GM23338 (cell line): ENCODE data around the gene ADORA3. TPM values are rescaled to one million over a fixed set of nuclear protein-coding genes. Genes with fewer than 3 reads are reported as not detected.

Experiments used
- ATAC-seq: fragments of 200-7000 bp; cut with Tn5 transposase; 3 replicates; pipeline ENCODE4 v1.9.1; 2020
- DNase-seq: peaks from one replicate; pipeline ENCODE4 v3.0.0-alpha.2; 2015; ENCODE audit warnings: low spot score
- H2AFZ ChIP-seq: fragments of 200-600 bp; sonication (generic); 2 replicates; pipeline ENCODE4 v1.8.0; 2016; ENCODE audit warnings: antibody characterized with exemption, mild to moderate bottlenecking, moderate library complexity
- H3F3A ChIP-seq: fragments of 200-600 bp; sonication (generic); replicated peaks from 2 replicates; pipeline ENCODE4 v1.8.0; 2017; ENCODE audit warnings: antibody characterized with exemption, mixed run types, low read depth
- H3K27ac ChIP-seq: fragments of 200-600 bp; sonication (generic); 2 replicates; pipeline ENCODE4 v1.6.1; 2016; ENCODE audit warnings: low read depth
- H3K27me3 ChIP-seq: fragments of 200-600 bp; sonication (generic); 2 replicates; pipeline ENCODE4 v1.8.0; 2016; ENCODE audit warnings: mild to moderate bottlenecking, mixed run types, moderate library complexity; ENCODE audit not compliant: insufficient read depth
- H3K36me3 ChIP-seq: fragments of 200-600 bp; sonication (generic); 2 replicates; pipeline ENCODE4 v1.8.0; 2016; ENCODE audit warnings: mild to moderate bottlenecking; ENCODE audit not compliant: insufficient read depth
- H3K4me1 ChIP-seq: fragments of 200-600 bp; sonication (generic); 2 replicates; pipeline ENCODE4 v1.8.0; 2016; ENCODE audit warnings: mild to moderate bottlenecking, moderate library complexity; ENCODE audit not compliant: insufficient read depth
- H3K4me2 ChIP-seq: fragments of 200-600 bp; sonication (generic); 2 replicates; pipeline ENCODE4 v1.7.1; 2017; ENCODE audit warnings: mixed run types
- H3K4me3 ChIP-seq: fragments of 200-600 bp; sonication (generic); 2 replicates; pipeline ENCODE4 v1.6.1; 2016; ENCODE audit warnings: mixed run types
- H3K79me2 ChIP-seq: fragments of 200-600 bp; sonication (generic); replicated peaks from 2 replicates; pipeline ENCODE4 v1.8.0; 2017; ENCODE audit warnings: mild to moderate bottlenecking; ENCODE audit not compliant: insufficient read depth
- H3K9me2 ChIP-seq: fragments of 200-600 bp; sonication (generic); 2 replicates; pipeline ENCODE4 v1.8.0; 2017; ENCODE audit not compliant: insufficient read depth
- H4K20me1 ChIP-seq: fragments of 200-600 bp; sonication (generic); replicated peaks from 2 replicates; pipeline ENCODE4 v1.8.0; 2017; ENCODE audit warnings: mild to moderate bottlenecking; ENCODE audit not compliant: insufficient read depth
- H3K27ac Mint-ChIP-seq: 2 replicates; pipeline ENCODE4 v1.8.0; 2020; ENCODE audit warnings: inconsistent platforms, mild to moderate bottlenecking, moderate library complexity, mixed read lengths
- H3K27me3 Mint-ChIP-seq: 3 replicates; pipeline ENCODE4 v1.8.0; 2022; ENCODE audit warnings: low read depth, mild to moderate bottlenecking, moderate library complexity, mixed read lengths, inconsistent platforms; ENCODE audit not compliant: insufficient read depth, poor library complexity
- H3K36me3 Mint-ChIP-seq: 3 replicates; pipeline ENCODE4 v1.8.0; 2021; ENCODE audit warnings: low read depth, mild to moderate bottlenecking, inconsistent platforms, moderate library complexity, mixed read lengths
- H3K4me1 Mint-ChIP-seq: 3 replicates; pipeline ENCODE4 v1.8.0; 2020; ENCODE audit warnings: mild to moderate bottlenecking, inconsistent platforms, mixed read lengths
- H3K4me3 Mint-ChIP-seq: 3 replicates; pipeline ENCODE4 v1.8.0; 2021; ENCODE audit warnings: moderate library complexity, mild to moderate bottlenecking, inconsistent platforms, mixed read lengths
- H3K9me3 Mint-ChIP-seq: 3 replicates; pipeline ENCODE4 v1.8.0; 2020; ENCODE audit warnings: moderate library complexity, mild to moderate bottlenecking, inconsistent platforms, mixed read lengths
- EZH2 ChIP-seq: fragments of 200-600 bp; sonication (generic); IDR thresholded peaks from one replicate; pipeline ENCODE4 v1.8.0; 2017; ENCODE audit warnings: antibody characterized with exemption, mild to moderate bottlenecking, low read depth; ENCODE audit not compliant: unreplicated experiment
- EZH2phosphoT487 ChIP-seq: fragments of 200-600 bp; sonication (generic); IDR thresholded peaks from one replicate; pipeline ENCODE4 v1.8.1; 2018; ENCODE audit warnings: antibody characterized with exemption; ENCODE audit not compliant: unreplicated experiment
- JUNB ChIP-seq: IDR thresholded peaks from one replicate; pipeline ENCODE4 v1.6.1; 2016; ENCODE audit warnings: antibody characterized with exemption; ENCODE audit not compliant: unreplicated experiment
- NANOG ChIP-seq: IDR thresholded peaks from 2 replicates; pipeline ENCODE4 v1.6.1; 2016; ENCODE audit warnings: antibody characterized with exemption, borderline replicate concordance
- POLR2AphosphoS5 ChIP-seq: IDR thresholded peaks from 2 replicates; pipeline ENCODE4 v1.6.1; 2016; ENCODE audit warnings: antibody characterized with exemption, low read depth
- polyA plus RNA-seq: library from polyadenylated mRNA; unstranded; fragments of >200 nt; fragmentation: Nextera tagmentation; extraction: Ambion mirVana; gene quantifications from 2 replicates; pipeline ENCODE4 v1.2.1, GENCODE V29; 2016
- total RNA-seq: library from RNA; depleted of rRNA; stranded (reverse); fragments of >200 nt; shearing (Covaris generic); gene quantifications from 2 replicates; pipeline ENCODE4 v1.2.3, GENCODE V29; 2014
- TF ChIP-seq, protein P1 (sequence below): IDR thresholded peaks from one replicate; pipeline ENCODE4 v1.6.1; 2018; ENCODE audit warnings: antibody characterized with exemption; ENCODE audit not compliant: unreplicated experiment
- TF ChIP-seq, protein P2 (sequence below): IDR thresholded peaks from 2 replicates; pipeline ENCODE4 v1.6.1; 2016; ENCODE audit warnings: antibody characterized with exemption
- TF ChIP-seq, protein P3 (sequence below), 2 experiments: fragments of 200-600 bp in 1 of 2; sonication (generic) in 1 of 2; conservative IDR thresholded peaks; 2 replicates each; pipeline versions ENCODE4 v1.5.1 to v1.6.1; 2016 to 2017; ENCODE audit warnings: antibody characterized with exemption in 2 of 2, low read depth in 2 of 2, mild to moderate bottlenecking in 2 of 2, moderate library complexity in 1 of 2

The ADORA3 gene
- total and polyA plus RNA-seq, 2 experiments from 2014 or later, result not detected

DNA sequence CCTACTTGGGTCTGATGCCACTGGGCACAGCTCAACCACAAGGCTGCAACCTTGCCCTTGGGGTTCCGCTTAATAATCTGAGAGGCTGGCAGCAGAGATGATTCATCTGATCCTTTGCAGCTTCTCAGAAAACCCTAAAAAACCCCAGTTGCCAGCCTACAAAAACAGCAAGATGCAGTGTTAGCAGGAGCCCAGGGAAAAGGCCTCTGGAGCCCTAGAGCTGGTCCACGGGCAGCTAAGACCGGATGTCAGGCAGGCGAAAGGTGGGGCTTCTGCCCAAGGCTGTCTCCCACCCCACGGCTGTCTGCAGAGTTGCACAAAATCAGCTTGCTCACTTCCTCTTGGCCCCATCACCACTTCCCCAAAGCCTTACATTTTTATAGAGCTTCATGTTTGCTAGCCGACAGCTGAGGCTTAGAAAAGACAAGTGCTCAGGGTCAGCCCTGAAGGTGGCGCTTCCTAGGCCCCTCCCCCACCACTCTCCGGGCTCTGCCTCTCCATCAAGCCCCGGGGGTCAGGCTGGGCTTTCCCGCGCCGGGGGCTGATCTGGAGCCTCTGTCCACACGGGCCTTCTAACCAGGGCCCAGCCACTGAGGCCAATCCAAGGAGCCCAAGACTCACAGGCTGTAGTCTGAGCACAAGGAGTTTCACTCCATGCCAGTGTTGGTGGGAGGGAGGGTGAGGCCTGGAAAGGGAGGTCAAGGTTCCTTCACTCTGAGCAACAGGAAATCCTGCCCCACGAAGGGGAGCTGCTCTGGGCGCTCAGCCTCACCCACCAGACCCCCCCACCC is 4.2 kb upstream of the ADORA3 start:
- peaks cover 8% of the 10 kb centered on the region for H3K4me1 Mint-ChIP-seq
- H3K27me3 ChIP-seq, result no peaks in the 10 kb centered on the region
- ATAC-seq (peak; percentile 92), DNase-seq (peak; percentile 86)
- H3K36me3 ChIP-seq, result no peaks in the 10 kb centered on the region
- H3K9me2 ChIP-seq, result peaks cover 8% of the 10 kb centered on the region; the same call in 1 of the 2 replicates
- no peaks in the 10 kb centered on the region for H3K79me2 ChIP-seq
- H3K4me2 ChIP-seq, result peak overlapping the region; percentile 85
- H3K27me3 Mint-ChIP-seq, result peaks cover 10% of the 10 kb centered on the region
- H3K4me3 Mint-ChIP-seq, result peak overlapping the region; percentile 71
- H3K4me1 ChIP-seq, result peaks cover 12% of the 10 kb centered on the region
- TF ChIP-seq, protein P1, sequence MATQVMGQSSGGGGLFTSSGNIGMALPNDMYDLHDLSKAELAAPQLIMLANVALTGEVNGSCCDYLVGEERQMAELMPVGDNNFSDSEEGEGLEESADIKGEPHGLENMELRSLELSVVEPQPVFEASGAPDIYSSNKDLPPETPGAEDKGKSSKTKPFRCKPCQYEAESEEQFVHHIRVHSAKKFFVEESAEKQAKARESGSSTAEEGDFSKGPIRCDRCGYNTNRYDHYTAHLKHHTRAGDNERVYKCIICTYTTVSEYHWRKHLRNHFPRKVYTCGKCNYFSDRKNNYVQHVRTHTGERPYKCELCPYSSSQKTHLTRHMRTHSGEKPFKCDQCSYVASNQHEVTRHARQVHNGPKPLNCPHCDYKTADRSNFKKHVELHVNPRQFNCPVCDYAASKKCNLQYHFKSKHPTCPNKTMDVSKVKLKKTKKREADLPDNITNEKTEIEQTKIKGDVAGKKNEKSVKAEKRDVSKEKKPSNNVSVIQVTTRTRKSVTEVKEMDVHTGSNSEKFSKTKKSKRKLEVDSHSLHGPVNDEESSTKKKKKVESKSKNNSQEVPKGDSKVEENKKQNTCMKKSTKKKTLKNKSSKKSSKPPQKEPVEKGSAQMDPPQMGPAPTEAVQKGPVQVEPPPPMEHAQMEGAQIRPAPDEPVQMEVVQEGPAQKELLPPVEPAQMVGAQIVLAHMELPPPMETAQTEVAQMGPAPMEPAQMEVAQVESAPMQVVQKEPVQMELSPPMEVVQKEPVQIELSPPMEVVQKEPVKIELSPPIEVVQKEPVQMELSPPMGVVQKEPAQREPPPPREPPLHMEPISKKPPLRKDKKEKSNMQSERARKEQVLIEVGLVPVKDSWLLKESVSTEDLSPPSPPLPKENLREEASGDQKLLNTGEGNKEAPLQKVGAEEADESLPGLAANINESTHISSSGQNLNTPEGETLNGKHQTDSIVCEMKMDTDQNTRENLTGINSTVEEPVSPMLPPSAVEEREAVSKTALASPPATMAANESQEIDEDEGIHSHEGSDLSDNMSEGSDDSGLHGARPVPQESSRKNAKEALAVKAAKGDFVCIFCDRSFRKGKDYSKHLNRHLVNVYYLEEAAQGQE, result no peak
- TF ChIP-seq, protein P2, sequence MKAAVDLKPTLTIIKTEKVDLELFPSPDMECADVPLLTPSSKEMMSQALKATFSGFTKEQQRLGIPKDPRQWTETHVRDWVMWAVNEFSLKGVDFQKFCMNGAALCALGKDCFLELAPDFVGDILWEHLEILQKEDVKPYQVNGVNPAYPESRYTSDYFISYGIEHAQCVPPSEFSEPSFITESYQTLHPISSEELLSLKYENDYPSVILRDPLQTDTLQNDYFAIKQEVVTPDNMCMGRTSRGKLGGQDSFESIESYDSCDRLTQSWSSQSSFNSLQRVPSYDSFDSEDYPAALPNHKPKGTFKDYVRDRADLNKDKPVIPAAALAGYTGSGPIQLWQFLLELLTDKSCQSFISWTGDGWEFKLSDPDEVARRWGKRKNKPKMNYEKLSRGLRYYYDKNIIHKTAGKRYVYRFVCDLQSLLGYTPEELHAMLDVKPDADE, result no peak
- TF ChIP-seq, protein P3, sequence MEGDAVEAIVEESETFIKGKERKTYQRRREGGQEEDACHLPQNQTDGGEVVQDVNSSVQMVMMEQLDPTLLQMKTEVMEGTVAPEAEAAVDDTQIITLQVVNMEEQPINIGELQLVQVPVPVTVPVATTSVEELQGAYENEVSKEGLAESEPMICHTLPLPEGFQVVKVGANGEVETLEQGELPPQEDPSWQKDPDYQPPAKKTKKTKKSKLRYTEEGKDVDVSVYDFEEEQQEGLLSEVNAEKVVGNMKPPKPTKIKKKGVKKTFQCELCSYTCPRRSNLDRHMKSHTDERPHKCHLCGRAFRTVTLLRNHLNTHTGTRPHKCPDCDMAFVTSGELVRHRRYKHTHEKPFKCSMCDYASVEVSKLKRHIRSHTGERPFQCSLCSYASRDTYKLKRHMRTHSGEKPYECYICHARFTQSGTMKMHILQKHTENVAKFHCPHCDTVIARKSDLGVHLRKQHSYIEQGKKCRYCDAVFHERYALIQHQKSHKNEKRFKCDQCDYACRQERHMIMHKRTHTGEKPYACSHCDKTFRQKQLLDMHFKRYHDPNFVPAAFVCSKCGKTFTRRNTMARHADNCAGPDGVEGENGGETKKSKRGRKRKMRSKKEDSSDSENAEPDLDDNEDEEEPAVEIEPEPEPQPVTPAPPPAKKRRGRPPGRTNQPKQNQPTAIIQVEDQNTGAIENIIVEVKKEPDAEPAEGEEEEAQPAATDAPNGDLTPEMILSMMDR (conservative IDR thresholded peaks at IDR 0.05; ENCODE audit: low read depth in 2 of 2), result peak in 1 of 2 experiments; percentile 33; a peak in 2 of 4 replicates
- TF ChIP-seq JUNB, result no peak
- peak; percentile 42; the same call in 1 of the 2 replicates for TF ChIP-seq POLR2AphosphoS5
- no peak for TF ChIP-seq EZH2
- no peaks in the 10 kb centered on the region for H4K20me1 ChIP-seq
- no peaks in the 10 kb centered on the region for H3K36me3 Mint-ChIP-seq
- peak overlapping the region; percentile 100 for H2AFZ ChIP-seq
- no peaks in the 10 kb centered on the region for H3K9me3 Mint-ChIP-seq
- H3F3A ChIP-seq, result no peaks in the 10 kb centered on the region; the same call in 1 of the 2 replicates
- H3K27ac ChIP-seq, result peak overlapping the region; percentile 82
- peak overlapping the region; percentile 73; the same call in 1 of the 2 replicates for H3K27ac Mint-ChIP-seq
- peak overlapping the region; percentile 64 for H3K4me3 ChIP-seq

DNA sequence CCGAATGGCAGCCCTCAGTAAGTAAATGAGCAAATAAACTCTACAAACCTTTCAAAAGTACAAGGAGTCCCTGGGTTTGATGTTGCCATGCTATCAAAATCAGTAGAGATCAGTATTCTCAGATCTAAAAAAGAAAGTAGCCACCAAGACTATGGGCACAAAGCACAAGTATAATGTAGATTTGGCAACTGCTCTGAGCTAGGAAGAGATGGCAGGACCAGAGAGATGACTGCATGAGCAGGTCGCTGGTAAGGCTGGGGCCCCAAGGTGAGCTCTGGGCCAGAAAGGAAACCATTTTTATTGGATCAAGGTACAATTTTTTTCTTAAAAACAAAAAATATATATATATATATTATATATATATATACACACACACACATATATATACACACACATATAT is 3.1 kb upstream of the ADORA3 start:
- Mint-ChIP-seq H3K4me1 (peaks cover 8% of the 10 kb centered on the region), H3K9me3 (no peaks in the 10 kb centered on the region), H3K4me3 (no peak overlapping the region), H3K27me3 (peaks cover 10% of the 10 kb centered on the region), H3K36me3 (no peaks in the 10 kb centered on the region), H3K27ac (no peak overlapping the region)
- ATAC-seq, result no peak
- no peak for DNase-seq
- Histone ChIP-seq H3K79me2 (no peaks in the 10 kb centered on the region), H4K20me1 (no peaks in the 10 kb centered on the region), H3K27ac (no peak overlapping the region), H3K9me2 (peaks cover 8% of the 10 kb centered on the region; the same call in 1 of the 2 replicates), H3F3A (no peaks in the 10 kb centered on the region; the same call in 1 of the 2 replicates), H3K4me2 (no peak overlapping the region), H2AFZ (no peak overlapping the region), H3K36me3 (no peaks in the 10 kb centered on the region), H3K27me3 (no peaks in the 10 kb centered on the region), H3K4me3 (no peak overlapping the region), H3K4me1 (peaks cover 12% of the 10 kb centered on the region)
- TF ChIP-seq EZH2phosphoT487 (no peak), NANOG (no peak)
- TF ChIP-seq, protein P2, result no peak
